Activated naive CD8-positive, alpha-beta T cell treated with anti-CD3 and anti-CD28 coated beads for 36 hours (primary cell): ENCODE data around the gene DDX19B. TPM values are rescaled to one million over a fixed set of nuclear protein-coding genes. Genes with fewer than 3 reads are reported as not detected.
"Not testable (repeated sequence)": the region's sequence is repeated elsewhere in the genome, so short reads cannot be mapped to it uniquely, and the experiment has no call there.

Source experiments
- DNase-seq: peaks from one replicate; pipeline ENCODE4 v3.0.0; 2021
- H3K27ac Mint-ChIP-seq: one replicate; pipeline ENCODE4 v1.8.0; 2022; ENCODE audit warnings: mild to moderate bottlenecking, moderate library complexity, mixed read lengths
- H3K27me3 Mint-ChIP-seq: one replicate; pipeline ENCODE4 v1.8.0; 2022; ENCODE audit warnings: mild to moderate bottlenecking, mixed read lengths
- H3K36me3 Mint-ChIP-seq: one replicate; pipeline ENCODE4 v1.8.0; 2021; ENCODE audit warnings: mild to moderate bottlenecking, mixed read lengths
- H3K4me1 Mint-ChIP-seq: one replicate; pipeline ENCODE4 v1.8.0; 2021; ENCODE audit warnings: mixed read lengths
- H3K4me3 Mint-ChIP-seq: one replicate; pipeline ENCODE4 v1.8.0; 2022; ENCODE audit warnings: mild to moderate bottlenecking, moderate library complexity, mixed read lengths
- H3K9me3 Mint-ChIP-seq: one replicate; pipeline ENCODE4 v1.8.0; 2022; ENCODE audit warnings: mixed read lengths
- total RNA-seq, 2 experiments: library from RNA; stranded (reverse); gene quantifications; one replicate each; pipeline ENCODE4 v1.2.3, GENCODE V29; 2021

The DDX19B gene
- total RNA-seq, 2 experiments from 2014 or later: 36.7 to 39.3 TPM

- H3K4me3 Mint-ChIP-seq: no peak overlapping the region
- peaks cover 11% of the 10 kb centered on the region for H3K9me3 Mint-ChIP-seq
Observed at GRCh38 chr16:70304892-70305448, 6.0 kb downstream of the DDX19B start.

DNA sequence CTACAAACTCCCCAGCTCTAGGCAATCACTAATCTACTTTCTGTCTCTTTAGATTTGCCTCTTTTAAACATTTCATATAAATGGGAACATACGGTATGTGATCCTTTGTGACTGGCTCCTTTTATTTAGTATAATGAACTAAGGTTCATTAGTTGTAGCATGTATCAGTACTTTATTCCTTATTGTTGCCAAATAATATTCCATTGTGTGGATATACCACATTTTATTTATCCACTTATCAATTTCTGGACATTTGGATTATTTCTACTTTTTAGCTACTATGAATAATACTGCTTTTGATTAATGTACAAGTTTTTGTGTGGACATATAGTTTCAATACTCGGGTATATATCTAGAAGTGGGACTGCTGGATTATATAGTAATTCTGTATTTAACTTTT is 7.9 kb downstream of the DDX19B start:
- Mint-ChIP-seq H3K27me3 (no peaks in the 10 kb centered on the region), H3K4me3 (no peak overlapping the region), H3K27ac (no peak overlapping the region), H3K9me3 (peaks cover 1% of the 10 kb centered on the region), H3K36me3 (peaks cover 19% of the 10 kb centered on the region), H3K4me1 (peaks cover 20% of the 10 kb centered on the region)
- DNase-seq: no peak

More at GRCh38 chr16:70304892-70305448, 6.0 kb downstream of the DDX19B start:
- Mint-ChIP-seq H3K36me3 (peaks cover 38% of the 10 kb centered on the region), H3K27me3 (no peaks in the 10 kb centered on the region), H3K4me1 (peaks cover 29% of the 10 kb centered on the region), H3K27ac (peak overlapping the region; percentile 40)
- DNase-seq: no peak

DNA sequence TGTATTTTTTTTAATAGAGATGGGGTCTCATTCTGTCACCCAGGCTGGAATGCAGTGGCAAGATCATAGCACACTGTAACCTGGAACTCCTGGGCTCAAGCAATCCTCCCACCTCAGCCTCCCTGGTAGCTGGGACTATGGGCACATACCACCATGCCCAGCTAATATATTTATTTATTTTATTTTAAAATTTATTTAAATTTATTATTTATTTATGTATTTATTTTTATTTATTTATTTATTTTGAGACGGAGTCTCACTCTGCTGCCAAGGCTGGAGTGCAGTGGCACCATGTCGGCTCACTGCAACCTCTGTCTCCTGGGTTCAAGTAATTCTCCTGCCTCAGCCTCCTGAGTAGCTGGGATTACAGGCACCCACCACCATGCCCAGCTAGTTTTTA is 8.7 kb downstream of the DDX19B start:
- Mint-ChIP-seq H3K36me3 (peaks cover 11% of the 10 kb centered on the region), H3K4me1 (peaks cover 17% of the 10 kb centered on the region)
- not testable (repeated sequence) for H3K27me3 Mint-ChIP-seq, H3K9me3 Mint-ChIP-seq, DNase-seq, H3K4me3 Mint-ChIP-seq, H3K27ac Mint-ChIP-seq

GRCh38 chr16:70320121-70320520 is 21.1 kb downstream of the DDX19B start:
- no peaks in the 10 kb centered on the region for H3K36me3 Mint-ChIP-seq
- no peaks in the 10 kb centered on the region for H3K4me1 Mint-ChIP-seq
- no peak for DNase-seq
- no peaks in the 10 kb centered on the region for H3K9me3 Mint-ChIP-seq
- H3K27me3 Mint-ChIP-seq: no peaks in the 10 kb centered on the region
- no peak overlapping the region for H3K27ac Mint-ChIP-seq
- H3K4me3 Mint-ChIP-seq: no peak overlapping the region

DNA sequence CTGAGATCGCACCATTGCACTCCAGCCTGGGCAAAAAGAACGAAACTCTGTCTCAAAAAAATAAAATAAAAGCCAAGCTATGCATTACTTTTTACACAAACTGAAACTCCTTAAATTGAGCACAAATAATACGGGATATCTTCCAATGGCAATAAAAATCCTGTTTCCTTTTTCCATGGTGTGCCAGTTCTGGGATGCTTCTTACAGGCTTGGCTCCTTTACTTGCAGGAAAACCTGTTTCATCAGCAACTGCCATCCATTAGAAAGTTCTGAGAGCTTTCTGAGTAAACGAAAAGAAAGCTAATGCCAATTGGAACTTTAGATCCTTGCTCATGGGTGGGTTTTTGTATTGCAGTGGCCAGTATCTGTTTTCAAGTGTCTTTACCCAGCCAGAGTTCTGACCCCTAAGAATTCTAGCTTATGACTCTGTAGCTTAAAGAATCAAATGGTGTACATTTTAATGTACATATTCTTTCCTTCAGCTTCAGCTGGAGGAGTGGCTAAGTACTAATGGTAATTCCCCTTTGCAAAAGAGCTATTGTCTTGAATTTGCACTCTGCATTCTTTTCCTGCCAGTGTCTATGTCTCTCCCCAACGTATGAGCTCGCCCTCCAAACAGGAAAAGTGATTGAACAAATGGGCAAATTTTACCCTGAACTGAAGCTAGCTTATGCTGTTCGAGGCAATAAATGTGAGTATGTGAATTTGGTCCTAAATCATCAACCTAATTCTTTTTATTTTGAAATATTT is 26.2 kb downstream of the DDX19B start:
- Mint-ChIP-seq H3K36me3 (peaks cover 5% of the 10 kb centered on the region), H3K4me3 (no peak overlapping the region), H3K27me3 (no peaks in the 10 kb centered on the region), H3K4me1 (no peaks in the 10 kb centered on the region), H3K9me3 (no peaks in the 10 kb centered on the region), H3K27ac (no peak overlapping the region)
- no peak for DNase-seq

- Mint-ChIP-seq H3K4me3 (no peak overlapping the region), H3K9me3 (no peaks in the 10 kb centered on the region), H3K4me1 (no peaks in the 10 kb centered on the region), H3K36me3 (peaks cover 10% of the 10 kb centered on the region), H3K27me3 (no peaks in the 10 kb centered on the region), H3K27ac (no peak overlapping the region)
- DNase-seq: no peak
Observed at GRCh38 chr16:70331091-70331490, 32.1 kb downstream of the DDX19B start.

GRCh38 chr16:70331588-70332358 is 32.8 kb downstream of the DDX19B start:
- no peak overlapping the region for H3K4me3 Mint-ChIP-seq
- H3K36me3 Mint-ChIP-seq: peaks cover 12% of the 10 kb centered on the region
- no peaks in the 10 kb centered on the region for H3K27me3 Mint-ChIP-seq
- H3K4me1 Mint-ChIP-seq: no peaks in the 10 kb centered on the region
- H3K9me3 Mint-ChIP-seq: no peaks in the 10 kb centered on the region
- no peak overlapping the region for H3K27ac Mint-ChIP-seq
- DNase-seq: no peak

DNA sequence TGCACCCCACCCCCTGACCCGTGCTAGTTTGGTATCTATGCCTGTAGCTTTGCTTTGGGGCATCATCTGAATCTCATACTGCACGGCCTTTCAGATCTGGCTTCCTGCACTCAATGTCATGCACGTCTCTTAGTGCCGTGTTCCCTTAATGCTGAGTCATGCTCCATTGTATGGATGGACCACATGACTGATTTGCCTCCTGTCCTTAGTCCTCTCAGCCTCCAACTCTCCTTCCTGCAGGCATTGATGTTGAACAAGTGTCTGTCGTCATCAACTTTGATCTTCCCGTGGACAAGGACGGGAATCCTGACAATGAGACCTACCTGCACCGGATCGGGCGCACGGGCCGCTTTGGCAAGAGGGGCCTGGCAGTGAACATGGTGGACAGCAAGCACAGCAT is 33.7 kb downstream of the DDX19B start:
- not testable (repeated sequence) for H3K27me3 Mint-ChIP-seq, H3K4me1 Mint-ChIP-seq, H3K4me3 Mint-ChIP-seq, DNase-seq, H3K9me3 Mint-ChIP-seq
- peak overlapping the region; percentile 24 for H3K27ac Mint-ChIP-seq
- peaks cover 12% of the 10 kb centered on the region for H3K36me3 Mint-ChIP-seq

DNA sequence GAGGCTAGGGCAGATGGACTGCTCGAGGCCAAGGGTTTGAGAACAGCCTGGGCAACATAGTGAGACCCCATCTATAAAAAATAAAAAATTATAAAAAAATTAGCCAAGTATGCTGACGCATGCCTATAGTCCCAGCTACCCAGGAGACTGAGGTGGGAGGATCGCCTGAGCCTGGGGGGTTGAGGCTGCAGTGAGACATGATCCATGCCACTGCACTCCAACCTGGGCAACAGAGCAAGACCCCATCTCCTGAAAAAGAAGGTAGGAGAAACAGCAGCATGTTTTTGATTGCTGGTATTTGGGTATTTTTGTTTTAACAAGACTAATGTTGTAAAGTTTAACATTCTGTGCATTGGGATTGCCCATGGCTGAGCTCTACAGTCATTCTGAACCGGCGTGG is 38.8 kb downstream of the DDX19B start:
- DNase-seq: no peak
- H3K27ac Mint-ChIP-seq: no peak overlapping the region
- no peaks in the 10 kb centered on the region for H3K4me1 Mint-ChIP-seq
- no peaks in the 10 kb centered on the region for H3K27me3 Mint-ChIP-seq
- H3K4me3 Mint-ChIP-seq: no peak overlapping the region
- H3K36me3 Mint-ChIP-seq: peaks cover 9% of the 10 kb centered on the region
- H3K9me3 Mint-ChIP-seq: no peaks in the 10 kb centered on the region

DNA sequence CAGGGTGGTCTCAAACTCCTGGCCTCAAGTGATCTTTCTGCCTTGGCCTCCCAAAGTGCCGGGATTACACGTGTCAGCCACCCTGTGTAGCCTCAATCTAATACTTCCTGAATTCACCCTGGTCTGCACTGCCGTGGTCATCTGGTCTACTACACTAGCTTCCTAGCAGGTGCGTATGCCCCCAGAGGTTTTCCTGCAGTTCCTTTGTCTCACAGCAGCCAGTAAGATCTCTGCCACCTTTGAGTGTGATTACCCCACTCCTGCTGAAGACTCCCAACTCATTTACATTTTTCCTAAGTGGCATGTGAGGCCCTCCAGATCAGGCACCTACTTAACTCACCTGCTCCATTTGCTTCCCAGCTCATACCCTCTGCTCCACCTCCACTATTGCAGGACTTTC is 42.6 kb downstream of the DDX19B start:
- Mint-ChIP-seq H3K4me1 (peaks cover 9% of the 10 kb centered on the region), H3K9me3 (no peaks in the 10 kb centered on the region), H3K27ac (no peak overlapping the region), H3K36me3 (peaks cover 9% of the 10 kb centered on the region), H3K27me3 (no peaks in the 10 kb centered on the region), H3K4me3 (no peak overlapping the region)
- no peak for DNase-seq

- Mint-ChIP-seq H3K27ac (no peak overlapping the region), H3K4me3 (no peak overlapping the region), H3K27me3 (no peaks in the 10 kb centered on the region), H3K4me1 (peaks cover 9% of the 10 kb centered on the region), H3K36me3 (peaks cover 12% of the 10 kb centered on the region), H3K9me3 (no peaks in the 10 kb centered on the region)
- DNase-seq: no peak
Observed at GRCh38 chr16:70342016-70342415, 43.0 kb downstream of the DDX19B start.

DNA sequence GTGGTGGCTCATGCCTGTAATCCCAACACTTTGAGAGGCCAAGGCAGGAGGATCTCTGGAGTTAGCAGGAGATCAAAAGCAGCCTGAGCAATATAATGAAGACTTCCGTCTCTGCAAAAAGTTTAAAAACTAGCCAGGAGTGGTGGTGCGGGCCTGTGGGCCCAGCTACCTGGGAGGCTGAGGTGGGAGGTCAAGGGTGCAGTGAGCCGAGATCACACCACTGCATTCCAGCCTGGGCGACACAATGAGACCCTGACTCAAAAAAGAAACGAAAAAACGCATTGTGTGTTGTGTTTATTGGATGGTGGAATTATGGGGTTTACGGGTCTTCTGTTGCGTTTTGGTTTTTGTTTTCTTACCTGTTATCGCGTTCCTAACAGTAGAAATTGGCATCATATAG is 46.9 kb downstream of the DDX19B start:
- Mint-ChIP-seq H3K9me3 (no peaks in the 10 kb centered on the region), H3K4me3 (peak overlapping the region; percentile 93), H3K27ac (peak overlapping the region; percentile 90), H3K36me3 (peaks cover 31% of the 10 kb centered on the region), H3K4me1 (peaks cover 30% of the 10 kb centered on the region), H3K27me3 (no peaks in the 10 kb centered on the region)
- DNase-seq: no peak

- H3K4me3 Mint-ChIP-seq: peak overlapping the region; percentile 7
- H3K36me3 Mint-ChIP-seq: peaks cover 36% of the 10 kb centered on the region
Observed at GRCh38 chr16:70348991-70349390, 50.0 kb downstream of the DDX19B start.

DNA sequence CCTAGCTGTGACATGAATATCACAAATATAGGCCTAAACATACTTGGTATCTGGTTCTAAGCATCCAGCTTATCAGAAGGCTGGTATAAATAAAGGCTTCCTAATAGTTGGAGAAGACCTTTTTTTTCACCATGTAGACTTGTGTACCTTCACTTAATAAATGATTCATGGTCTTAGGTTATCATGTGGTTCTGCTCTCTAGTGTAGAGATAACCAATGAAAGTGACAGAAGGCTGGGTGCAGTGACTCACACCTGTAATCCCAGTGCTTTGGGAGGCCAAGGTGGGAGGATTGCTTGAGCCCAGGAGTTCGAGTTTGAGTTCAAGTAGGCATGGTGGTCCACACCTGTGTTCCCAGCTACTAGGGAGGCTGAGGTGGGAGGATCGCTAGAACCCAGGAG is 50.8 kb downstream of the DDX19B start:
- Mint-ChIP-seq H3K27me3 (no peaks in the 10 kb centered on the region), H3K36me3 (peaks cover 39% of the 10 kb centered on the region), H3K27ac (no peak overlapping the region), H3K9me3 (no peaks in the 10 kb centered on the region), H3K4me1 (peaks cover 30% of the 10 kb centered on the region), H3K4me3 (no peak overlapping the region)
- DNase-seq: no peak

More at GRCh38 chr16:70348991-70349390, 50.0 kb downstream of the DDX19B start:
- peak overlapping the region; percentile 34 for H3K27ac Mint-ChIP-seq
- peaks cover 30% of the 10 kb centered on the region for H3K4me1 Mint-ChIP-seq
- no peak for DNase-seq
- no peaks in the 10 kb centered on the region for H3K27me3 Mint-ChIP-seq
- no peaks in the 10 kb centered on the region for H3K9me3 Mint-ChIP-seq

GRCh38 chr16:70359552-70359951 is 60.6 kb downstream of the DDX19B start:
- H3K4me3 Mint-ChIP-seq: no peak overlapping the region
- H3K27me3 Mint-ChIP-seq: no peaks in the 10 kb centered on the region
- H3K9me3 Mint-ChIP-seq: no peaks in the 10 kb centered on the region
- peaks cover 2% of the 10 kb centered on the region for H3K4me1 Mint-ChIP-seq
- H3K27ac Mint-ChIP-seq: no peak overlapping the region
- H3K36me3 Mint-ChIP-seq: peaks cover 10% of the 10 kb centered on the region
- no peak for DNase-seq
